Kidney epithelial cell (primary cell): ENCODE data around the gene MRM3. TPM values are rescaled to one million over a fixed set of nuclear protein-coding genes. Genes with fewer than 3 reads are reported as not detected.
"Not testable (repeated sequence)": the region's sequence is repeated elsewhere in the genome, so short reads cannot be mapped to it uniquely, and the experiment has no call there.

Source experiments
- DNase-seq: peaks from one replicate; pipeline ENCODE4 v3.0.0-alpha.2; 2010; ENCODE audit warnings: low read depth
- H3K27me3 ChIP-seq: 2 replicates; pipeline ENCODE4 v1.6.0; 2011; ENCODE audit warnings: low read length; ENCODE audit not compliant: control insufficient read depth, insufficient read depth
- H3K36me3 ChIP-seq: 2 replicates; pipeline ENCODE4 v1.5.1; 2011; ENCODE audit warnings: low read length; ENCODE audit not compliant: control insufficient read depth, insufficient read depth
- H3K4me3 ChIP-seq: 2 replicates; pipeline ENCODE4 v1.5.1; 2011; ENCODE audit warnings: low read depth, mild to moderate bottlenecking, control low read depth, low read length
- total RNA-seq: library from RNA; depleted of rRNA; stranded (reverse); fragments of >200 nt; gene quantifications from 2 replicates; pipeline ENCODE4 v1.2.3, GENCODE V29; 2015
- TF ChIP-seq, protein P1 (sequence below): IDR thresholded peaks from 2 replicates; pipeline ENCODE4 v1.5.1; 2011; ENCODE audit warnings: mild to moderate bottlenecking, moderate library complexity, low read length, control low read depth, inconsistent platforms; ENCODE audit not compliant: insufficient read depth, poor library complexity, severe bottlenecking

Gene MRM3
- total RNA-seq, 1 donor from 2014 or later: 28.0 TPM

DNA sequence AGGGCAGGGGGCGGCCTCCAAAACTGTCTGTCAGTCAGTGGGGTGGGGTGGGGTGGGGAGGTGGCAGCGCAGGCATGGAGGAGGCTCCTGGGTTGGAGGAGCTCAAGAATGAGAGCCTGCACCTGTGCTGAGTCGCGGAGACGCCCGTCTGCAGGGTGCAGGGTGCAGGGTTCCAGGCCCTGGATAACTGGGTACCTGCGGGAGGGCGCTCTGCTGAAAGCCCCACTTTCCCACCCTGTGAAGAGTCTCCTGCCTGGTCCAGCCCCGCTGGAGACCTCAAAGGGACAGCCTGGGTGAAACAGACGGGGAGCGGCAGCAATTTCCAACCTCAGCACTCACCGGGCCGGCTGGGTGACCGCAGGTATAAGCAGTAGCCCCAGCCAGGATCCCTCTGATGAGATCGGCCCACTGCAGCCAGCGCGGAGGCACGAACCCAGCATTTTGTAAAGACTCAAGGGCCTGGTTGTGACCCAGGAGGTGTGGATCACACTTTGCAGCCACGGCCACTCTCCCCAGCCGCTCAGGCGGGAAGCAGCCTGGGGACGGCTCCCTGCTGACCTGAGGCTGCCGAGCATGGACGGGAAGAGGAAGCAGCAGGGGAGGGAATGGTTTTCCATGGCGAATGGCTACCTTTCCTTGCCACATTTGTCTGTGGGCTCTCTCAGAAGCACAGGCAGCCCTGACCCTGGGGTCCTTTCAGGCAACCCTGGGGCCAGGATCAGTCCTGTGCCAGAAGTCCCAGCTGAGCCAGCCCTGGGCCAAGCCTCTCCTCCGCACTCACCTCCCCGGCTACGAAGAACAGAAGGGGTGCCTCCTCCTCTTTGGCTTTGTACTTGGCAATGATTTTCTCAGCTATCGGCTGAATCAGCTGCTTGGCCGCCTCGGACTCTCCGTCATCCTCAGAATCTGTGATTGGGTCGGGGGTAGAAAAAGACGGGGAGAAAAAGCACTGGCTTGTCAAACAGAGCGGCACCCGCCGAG lies 21.0 kb downstream of the MRM3 start:
- Histone ChIP-seq H3K27me3 (no peaks in the 10 kb centered on the region), H3K4me3 (no peak overlapping the region), H3K36me3 (no peaks in the 10 kb centered on the region)
- no peak for DNase-seq
- TF ChIP-seq, protein P1, sequence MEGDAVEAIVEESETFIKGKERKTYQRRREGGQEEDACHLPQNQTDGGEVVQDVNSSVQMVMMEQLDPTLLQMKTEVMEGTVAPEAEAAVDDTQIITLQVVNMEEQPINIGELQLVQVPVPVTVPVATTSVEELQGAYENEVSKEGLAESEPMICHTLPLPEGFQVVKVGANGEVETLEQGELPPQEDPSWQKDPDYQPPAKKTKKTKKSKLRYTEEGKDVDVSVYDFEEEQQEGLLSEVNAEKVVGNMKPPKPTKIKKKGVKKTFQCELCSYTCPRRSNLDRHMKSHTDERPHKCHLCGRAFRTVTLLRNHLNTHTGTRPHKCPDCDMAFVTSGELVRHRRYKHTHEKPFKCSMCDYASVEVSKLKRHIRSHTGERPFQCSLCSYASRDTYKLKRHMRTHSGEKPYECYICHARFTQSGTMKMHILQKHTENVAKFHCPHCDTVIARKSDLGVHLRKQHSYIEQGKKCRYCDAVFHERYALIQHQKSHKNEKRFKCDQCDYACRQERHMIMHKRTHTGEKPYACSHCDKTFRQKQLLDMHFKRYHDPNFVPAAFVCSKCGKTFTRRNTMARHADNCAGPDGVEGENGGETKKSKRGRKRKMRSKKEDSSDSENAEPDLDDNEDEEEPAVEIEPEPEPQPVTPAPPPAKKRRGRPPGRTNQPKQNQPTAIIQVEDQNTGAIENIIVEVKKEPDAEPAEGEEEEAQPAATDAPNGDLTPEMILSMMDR: no peak

DNA sequence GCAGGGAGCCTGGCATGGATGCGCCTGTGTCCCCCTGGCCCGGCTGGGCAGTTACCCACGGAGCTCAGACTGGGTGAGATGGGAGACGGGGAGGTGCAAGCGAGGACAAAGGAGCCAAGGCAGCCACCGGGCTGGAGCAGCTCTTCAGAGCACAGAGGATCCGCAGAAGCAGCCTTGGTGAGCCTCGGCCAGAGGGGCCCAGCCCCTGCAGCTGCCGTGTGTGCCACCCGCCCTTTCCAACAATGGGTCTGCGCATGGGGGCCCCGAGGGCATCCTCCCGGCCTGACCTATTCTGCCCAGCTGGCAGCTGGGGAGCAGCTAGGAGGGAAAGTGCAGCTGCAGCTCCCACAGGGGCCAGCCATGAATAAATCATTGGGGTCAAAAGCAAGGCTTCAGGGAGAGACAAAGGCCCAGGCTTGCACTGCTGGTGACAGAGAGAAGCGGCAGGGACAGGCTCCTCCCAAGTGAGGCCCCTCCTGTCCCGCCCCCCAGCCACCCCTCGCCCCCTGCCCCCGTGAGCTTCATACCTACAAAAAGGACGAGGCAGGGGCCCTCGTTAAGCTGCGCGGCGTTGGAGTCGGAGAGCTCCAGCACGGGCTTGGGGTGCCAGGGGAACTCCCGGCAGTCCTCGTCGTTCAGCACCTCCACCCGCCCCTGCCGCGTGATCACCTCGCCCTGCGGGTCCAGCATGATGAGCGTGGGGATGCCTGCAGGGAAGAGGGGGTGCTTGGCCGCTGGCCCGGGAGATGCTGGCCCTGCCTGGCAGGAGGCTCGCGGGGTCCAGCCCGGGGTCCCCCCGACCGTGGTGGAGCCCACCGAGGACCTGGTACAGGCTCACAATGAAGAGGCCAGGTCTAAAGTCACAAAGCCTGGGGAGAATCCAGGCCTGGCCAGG lies 22.6 kb downstream of the MRM3 start:
- H3K27me3 ChIP-seq: no peaks in the 10 kb centered on the region
- TF ChIP-seq, protein P1: no peak
- DNase-seq: no peak
- no peak overlapping the region for H3K4me3 ChIP-seq
- no peaks in the 10 kb centered on the region for H3K36me3 ChIP-seq

DNA sequence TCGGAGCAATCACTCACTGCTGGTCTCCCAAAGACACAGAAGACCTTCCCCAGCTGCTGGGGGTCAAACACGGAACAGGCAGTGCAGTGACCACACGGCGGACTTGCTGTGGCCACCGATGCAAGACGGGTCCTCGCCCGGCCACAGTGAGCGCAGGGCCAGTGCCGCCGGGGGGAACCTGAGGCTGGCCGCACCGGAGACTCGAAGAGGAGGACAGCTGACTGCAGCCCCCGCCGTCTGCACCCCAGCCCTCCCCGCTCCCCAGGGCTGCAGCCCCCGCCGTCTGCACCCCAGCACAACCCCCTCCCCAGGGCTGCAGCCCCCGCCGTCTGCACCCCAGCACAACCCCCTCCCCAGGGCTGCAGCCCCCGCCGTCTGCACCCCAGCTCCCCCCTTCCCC lies 23.7 kb downstream of the MRM3 start:
- H3K4me3 ChIP-seq: not testable (repeated sequence)

DNA sequence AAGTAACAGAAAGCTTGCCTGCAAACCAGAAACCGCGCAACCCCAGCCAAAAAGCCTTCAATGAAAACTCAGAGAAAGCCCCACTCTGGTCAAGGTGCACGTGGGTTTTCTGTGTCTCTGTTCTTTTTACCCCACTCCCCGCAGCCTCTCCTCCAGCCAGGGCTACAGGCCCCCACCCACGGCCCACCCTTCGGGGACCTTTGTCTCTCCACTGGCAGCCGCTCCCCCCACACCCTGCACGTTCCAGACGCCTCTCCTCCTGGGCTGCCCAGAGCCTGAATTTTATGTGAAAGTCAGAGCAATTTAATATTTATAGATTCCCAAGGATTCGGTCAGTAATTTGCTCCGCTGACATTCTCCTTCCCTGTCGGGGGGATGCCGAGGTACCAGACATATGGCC lies 24.2 kb downstream of the MRM3 start:
- peaks cover 2% of the 10 kb centered on the region for H3K36me3 ChIP-seq
- no peak overlapping the region for H3K4me3 ChIP-seq
- no peak for DNase-seq
- TF ChIP-seq, protein P1: no peak
- no peaks in the 10 kb centered on the region for H3K27me3 ChIP-seq

More for the DNA sequence above, 23.7 kb downstream of the MRM3 start:
- not testable (repeated sequence) for DNase-seq, H3K27me3 ChIP-seq, H3K36me3 ChIP-seq

DNA sequence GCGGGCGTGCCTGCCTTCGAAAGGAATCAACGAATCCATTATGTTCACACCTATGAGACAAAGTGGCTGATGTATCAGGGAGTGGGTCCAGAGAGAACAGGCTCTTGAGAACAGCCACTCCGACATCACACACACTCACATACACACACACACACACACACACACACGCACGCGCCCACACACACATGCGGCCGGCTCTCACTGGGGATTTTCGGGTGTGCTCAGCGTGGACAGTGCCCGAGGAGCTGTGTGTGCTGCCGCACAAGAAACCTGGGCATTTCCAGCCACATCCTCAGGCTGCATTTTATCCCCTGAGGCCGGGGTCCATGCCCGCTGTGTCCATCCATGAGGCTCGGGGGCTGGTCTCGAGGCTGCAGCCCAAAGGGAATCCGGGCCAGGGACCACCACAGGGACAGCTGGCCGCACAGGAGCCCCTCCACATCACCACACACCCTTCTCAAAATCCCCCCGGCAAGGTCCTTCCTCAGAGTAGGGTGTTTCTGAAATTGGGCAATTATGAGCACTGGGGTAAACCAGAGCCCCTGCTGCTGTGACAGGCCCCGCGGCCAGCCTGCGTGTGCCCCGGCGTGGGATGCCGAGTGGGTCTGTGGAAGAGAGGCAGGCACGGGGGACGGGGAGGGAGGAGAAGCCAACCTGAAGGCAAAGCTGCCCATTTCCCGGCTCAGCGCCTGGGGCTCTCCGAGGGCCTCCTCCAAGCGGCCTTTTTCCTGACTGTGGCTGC lies 24.8 kb downstream of the MRM3 start:
- no peak for DNase-seq
- no peaks in the 10 kb centered on the region for H3K27me3 ChIP-seq
- H3K4me3 ChIP-seq: no peak overlapping the region
- TF ChIP-seq, protein P1: no peak
- H3K36me3 ChIP-seq: peaks cover 2% of the 10 kb centered on the region
